GM20000 (cell line): ENCODE results near the gene OLA1.
"Not testable (repeated sequence)": the region's sequence is repeated elsewhere in the genome, so short reads cannot be mapped to it uniquely, and the experiment has no call there.

Experiments
- DNase-seq: peaks from one replicate; pipeline ENCODE4 v3.0.0; 2012; ENCODE audit warnings: low spot score
- CTCF ChIP-seq: IDR thresholded peaks from 2 replicates; pipeline ENCODE4 v1.5.1; 2012; ENCODE audit warnings: mild to moderate bottlenecking, control low read depth; ENCODE audit errors: extremely low read depth, missing control alignments

The OLA1 gene

DNA sequence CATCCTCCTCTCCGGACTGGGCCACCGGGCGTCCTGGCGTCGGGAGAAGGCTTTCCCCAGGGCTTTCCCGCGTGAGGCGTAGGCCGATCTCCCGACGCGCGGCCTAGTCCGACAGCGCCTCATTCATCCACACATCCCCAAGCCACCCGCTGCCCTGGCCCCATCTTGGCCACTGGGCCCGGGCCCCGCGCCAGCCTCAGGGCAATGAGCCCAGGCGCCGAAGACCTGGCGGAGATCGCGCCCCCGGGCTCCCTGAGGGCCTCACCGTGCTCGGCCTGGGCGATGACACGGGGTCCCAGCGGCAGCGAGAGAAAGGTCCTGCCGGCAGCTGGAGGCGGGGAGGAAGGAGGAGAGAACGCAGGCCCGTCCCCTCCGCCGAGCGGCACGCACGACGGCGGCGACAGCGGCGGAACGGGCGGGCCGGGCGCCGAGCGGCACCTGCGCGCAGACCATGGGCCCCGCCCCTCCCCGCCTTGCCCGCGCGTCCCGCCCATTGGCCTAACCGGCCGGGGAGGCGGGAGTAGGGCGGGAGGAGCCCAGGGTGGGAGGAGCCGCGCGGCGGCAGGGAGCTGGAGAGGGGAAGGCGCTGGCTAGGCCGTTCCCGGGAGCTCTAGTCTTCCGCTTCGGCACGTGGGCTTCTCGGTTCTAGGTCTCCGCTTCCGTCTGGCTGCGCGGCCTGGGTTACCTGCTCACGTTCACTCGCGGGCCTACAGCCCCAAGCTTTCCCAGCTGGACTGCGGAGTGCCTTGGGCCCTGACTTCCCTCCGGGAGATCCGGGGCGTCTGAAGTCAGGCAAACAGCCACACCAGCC is at the start of gene OLA1:
TSS of gene OLA1 (minus strand) at position 346 of the 811 bp plus-strand sequence. CDS start 1,717 bp downstream, outside the sequence.
- TF ChIP-seq CTCF: no peak
- DNase-seq: peak; percentile 98

DNA sequence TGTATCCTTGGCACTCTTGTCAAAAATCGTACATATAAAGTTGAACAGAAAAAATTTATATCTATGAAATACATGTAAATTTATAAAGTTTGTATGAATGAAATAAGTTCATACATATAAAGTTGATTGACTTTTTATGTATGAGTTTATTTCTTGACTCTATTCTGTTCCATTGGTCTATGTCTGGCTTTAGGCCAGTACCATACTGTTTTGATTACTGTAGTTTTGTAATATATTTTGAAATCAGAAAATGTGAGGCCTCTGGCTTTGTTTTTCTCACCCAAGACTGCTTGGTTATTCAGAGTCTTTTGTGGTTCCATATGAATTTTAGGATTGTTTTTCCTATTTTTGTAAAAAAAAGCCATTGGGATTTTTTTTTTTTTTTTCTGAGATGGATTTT is 44.6 kb upstream of the OLA1 start:
- TF ChIP-seq CTCF: no peak
- no peak for DNase-seq

GRCh38 chr2:174286172-174286571 is 37.8 kb upstream of the OLA1 start:
- TF ChIP-seq CTCF: no peak
- DNase-seq: no peak

GRCh38 chr2:174282441-174282840 is 34.1 kb upstream of the OLA1 start:
- DNase-seq: no peak
- no peak for TF ChIP-seq CTCF

GRCh38 chr2:174281736-174282135 is 33.4 kb upstream of the OLA1 start:
- DNase-seq: no peak
- TF ChIP-seq CTCF: no peak

DNA sequence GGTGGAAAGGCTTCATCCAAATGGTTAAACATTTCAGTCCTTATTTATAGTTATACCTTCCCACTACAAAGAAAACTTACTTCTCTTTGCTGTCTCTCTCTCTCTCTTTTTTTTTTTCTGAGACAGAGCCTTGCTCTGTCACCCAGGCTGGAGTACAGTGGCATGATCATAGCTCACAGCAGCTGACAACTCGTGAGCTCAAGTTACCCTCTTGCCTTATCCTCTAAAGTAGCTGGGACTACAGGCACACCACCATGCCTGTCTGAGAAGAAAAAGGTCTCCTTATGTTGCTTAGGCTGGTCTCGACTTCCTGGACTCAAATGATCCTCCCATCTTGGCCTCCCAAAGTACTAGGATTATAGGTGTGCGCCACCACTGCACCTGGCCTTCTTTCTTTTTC is 32.3 kb upstream of the OLA1 start:
- TF ChIP-seq CTCF: no peak
- no peak for DNase-seq

GRCh38 chr2:174270263-174270662 is 21.9 kb upstream of the OLA1 start:
- not testable (repeated sequence) for DNase-seq

DNA sequence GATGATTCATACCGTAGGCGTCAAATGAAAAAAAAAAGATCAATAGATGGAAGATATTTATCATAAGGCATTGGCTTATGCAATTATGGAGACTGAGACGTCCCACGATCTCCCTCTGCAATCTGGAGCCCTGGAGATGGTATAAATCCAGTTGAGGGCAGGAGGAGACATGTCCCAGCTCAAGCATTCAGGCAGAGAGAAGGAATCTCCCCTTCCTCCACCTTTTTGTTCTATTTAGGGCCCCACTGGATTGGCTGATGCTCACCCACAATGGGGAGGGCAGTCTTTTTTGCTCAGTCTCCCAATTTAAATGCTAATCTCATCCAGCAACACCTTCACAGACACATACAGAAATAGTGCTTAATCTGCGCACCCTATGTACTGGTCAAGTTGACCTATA is 18.0 kb upstream of the OLA1 start:
- DNase-seq: no peak
- no peak for TF ChIP-seq CTCF
